ENCODE data around the gene PC. TPM values are rescaled to one million over a fixed set of nuclear protein-coding genes. Genes with fewer than 3 reads are reported as not detected.

PC gene
- total and polyA plus RNA-seq, 2 experiments from 2014 or later = 47.4 to 78.1 TPM

GRCh38 chr11:66844496-66845142 is 113.6 kb downstream of the PC start:
- Histone ChIP-seq H3K27ac (no peak overlapping the region), H3K79me2 (peaks cover 37% of the 10 kb centered on the region), H3K9me2 (replicated peaks; ENCODE audit: insufficient read depth) (no peaks in the 10 kb centered on the region), H3K4me2 (peak overlapping the region; percentile 98), H4K20me1 (ENCODE audit: insufficient read depth, poor library complexity, severe bottlenecking) (peaks cover 6% of the 10 kb centered on the region), H3K9me3 (ENCODE audit: low read depth) (no peaks in the 10 kb centered on the region), H3K27me3 (no peaks in the 10 kb centered on the region), H3K4me1 (ENCODE audit: insufficient read depth) (peaks cover 16% of the 10 kb centered on the region), H2AFZ (no peak overlapping the region), H3K36me3 (replicated peaks; ENCODE audit: insufficient read depth, low read depth) (no peaks in the 10 kb centered on the region), H3K4me3 (no peak overlapping the region)
- no peak for DNase-seq (ENCODE audit: low spot score)
- 93% methylated on average over 12 of the region's 12 CpGs for WGBS (ENCODE audit: low lambda C conversion rate, missing lambda C conversion rate)
- TF ChIP-seq EZH2 (IDR thresholded peaks at IDR 0.05; ENCODE audit: borderline replicate concordance) (no peak), EZH2phosphoT487 (IDR thresholded peaks at IDR 0.05; ENCODE audit: low read depth, severe bottlenecking, unreplicated experiment) (no peak)
- TF ChIP-seq, protein P1, sequence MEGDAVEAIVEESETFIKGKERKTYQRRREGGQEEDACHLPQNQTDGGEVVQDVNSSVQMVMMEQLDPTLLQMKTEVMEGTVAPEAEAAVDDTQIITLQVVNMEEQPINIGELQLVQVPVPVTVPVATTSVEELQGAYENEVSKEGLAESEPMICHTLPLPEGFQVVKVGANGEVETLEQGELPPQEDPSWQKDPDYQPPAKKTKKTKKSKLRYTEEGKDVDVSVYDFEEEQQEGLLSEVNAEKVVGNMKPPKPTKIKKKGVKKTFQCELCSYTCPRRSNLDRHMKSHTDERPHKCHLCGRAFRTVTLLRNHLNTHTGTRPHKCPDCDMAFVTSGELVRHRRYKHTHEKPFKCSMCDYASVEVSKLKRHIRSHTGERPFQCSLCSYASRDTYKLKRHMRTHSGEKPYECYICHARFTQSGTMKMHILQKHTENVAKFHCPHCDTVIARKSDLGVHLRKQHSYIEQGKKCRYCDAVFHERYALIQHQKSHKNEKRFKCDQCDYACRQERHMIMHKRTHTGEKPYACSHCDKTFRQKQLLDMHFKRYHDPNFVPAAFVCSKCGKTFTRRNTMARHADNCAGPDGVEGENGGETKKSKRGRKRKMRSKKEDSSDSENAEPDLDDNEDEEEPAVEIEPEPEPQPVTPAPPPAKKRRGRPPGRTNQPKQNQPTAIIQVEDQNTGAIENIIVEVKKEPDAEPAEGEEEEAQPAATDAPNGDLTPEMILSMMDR (IDR thresholded peaks at IDR 0.05; ENCODE audit: poor library complexity) = no peak

DNA sequence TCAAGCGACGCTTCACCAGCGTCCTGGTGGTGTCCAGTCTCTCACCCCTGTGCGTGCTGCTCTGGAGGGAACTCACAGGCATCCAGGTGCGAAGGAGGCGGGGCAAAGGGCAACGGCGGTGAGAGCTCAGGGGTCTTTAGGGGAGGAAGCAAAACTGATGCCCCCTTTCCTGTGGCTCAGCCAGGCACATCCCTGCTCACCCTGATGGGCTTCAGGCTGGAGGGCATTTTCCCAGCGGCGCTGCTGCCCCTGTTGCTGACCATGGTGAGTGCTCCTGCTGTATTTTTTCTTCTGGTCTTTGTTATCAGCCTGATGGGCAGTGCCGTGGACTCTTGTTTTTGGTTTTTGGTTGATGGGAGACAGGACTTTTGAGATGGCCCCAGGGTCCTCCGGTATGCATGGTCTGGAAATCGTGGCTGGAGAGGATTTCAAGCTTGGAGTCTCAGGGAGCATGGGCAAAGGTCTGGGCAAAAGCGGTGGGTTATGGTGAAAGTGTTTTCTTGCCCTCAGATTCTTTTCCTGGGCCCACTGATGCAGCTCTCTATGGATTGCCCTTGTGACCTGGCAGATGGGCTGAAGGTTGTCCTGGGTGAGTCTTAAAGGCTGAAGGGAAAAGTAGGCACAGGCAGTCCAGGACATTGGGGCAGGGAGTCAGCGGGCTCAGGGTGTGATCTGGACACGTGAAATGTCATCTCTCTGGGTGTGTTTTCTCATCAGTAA is 114.2 kb downstream of the PC start:
- no peak for TF ChIP-seq EZH2phosphoT487 (IDR thresholded peaks at IDR 0.05; ENCODE audit: low read depth, severe bottlenecking, unreplicated experiment)
- TF ChIP-seq, protein P1 (IDR thresholded peaks at IDR 0.05; ENCODE audit: poor library complexity) = no peak
- TF ChIP-seq EZH2 (IDR thresholded peaks at IDR 0.05; ENCODE audit: borderline replicate concordance) = no peak
- Histone ChIP-seq H3K79me2 (peaks cover 37% of the 10 kb centered on the region), H4K20me1 (ENCODE audit: insufficient read depth, poor library complexity, severe bottlenecking) (peaks cover 6% of the 10 kb centered on the region), H3K9me2 (replicated peaks; ENCODE audit: insufficient read depth) (no peaks in the 10 kb centered on the region), H3K4me1 (ENCODE audit: insufficient read depth) (peaks cover 16% of the 10 kb centered on the region), H3K4me3 (peak overlapping the region; percentile 86), H2AFZ (peak overlapping the region; percentile 88), H3K36me3 (replicated peaks; ENCODE audit: insufficient read depth, low read depth) (no peaks in the 10 kb centered on the region), H3K9me3 (ENCODE audit: low read depth) (no peaks in the 10 kb centered on the region), H3K27me3 (no peaks in the 10 kb centered on the region), H3K27ac (peak overlapping the region; percentile 99), H3K4me2 (peak overlapping the region; percentile 98)
- WGBS (ENCODE audit: low lambda C conversion rate, missing lambda C conversion rate) = 20% methylated on average over 16 of the region's 16 CpGs
- DNase-seq (ENCODE audit: low spot score) = no peak

- H3K36me3 ChIP-seq (replicated peaks; ENCODE audit: insufficient read depth, low read depth) = no peaks in the 10 kb centered on the region
Measured at GRCh38 chr11:66842896-66843775, 115.0 kb downstream of the PC start, which contains the start of gene RCE1. Gene RCE1 (plus strand): TSS chr11:66843441. CDS start chr11:66843456, 15 bp downstream.

More at GRCh38 chr11:66842896-66843775, 115.0 kb downstream of the PC start, which contains the start of gene RCE1:
- peaks cover 16% of the 10 kb centered on the region for H3K4me1 ChIP-seq (ENCODE audit: insufficient read depth)
- H3K27me3 ChIP-seq = no peaks in the 10 kb centered on the region
- under 1% methylated on average over 64 of the region's 98 CpGs for WGBS (ENCODE audit: low lambda C conversion rate, missing lambda C conversion rate)
- peak; percentile 96 for DNase-seq (ENCODE audit: low spot score)
- H3K9me2 ChIP-seq (replicated peaks; ENCODE audit: insufficient read depth) = no peaks in the 10 kb centered on the region
- no peaks in the 10 kb centered on the region for H3K9me3 ChIP-seq (ENCODE audit: low read depth)
- peak within 1 kb of the TSS; percentile 89 for H2AFZ ChIP-seq
- peaks cover 6% of the 10 kb centered on the region for H4K20me1 ChIP-seq (ENCODE audit: insufficient read depth, poor library complexity, severe bottlenecking)
- TF ChIP-seq, protein P1 (IDR thresholded peaks at IDR 0.05; ENCODE audit: poor library complexity) = no peak
- TF ChIP-seq EZH2phosphoT487 (IDR thresholded peaks at IDR 0.05; ENCODE audit: low read depth, severe bottlenecking, unreplicated experiment) (no peak), EZH2 (IDR thresholded peaks at IDR 0.05; ENCODE audit: borderline replicate concordance) (no peak)
- H3K4me3 ChIP-seq = peak within 1 kb of the TSS; percentile 97
- H3K27ac ChIP-seq = peak within 1 kb of the TSS; percentile 99
- H3K4me2 ChIP-seq = peak within 1 kb of the TSS; percentile 98
- peaks cover 37% of the 10 kb centered on the region for H3K79me2 ChIP-seq

Data from hepatocyte (in vitro differentiated cells).